ENCODE measurements around the gene RELL1.

DNA sequence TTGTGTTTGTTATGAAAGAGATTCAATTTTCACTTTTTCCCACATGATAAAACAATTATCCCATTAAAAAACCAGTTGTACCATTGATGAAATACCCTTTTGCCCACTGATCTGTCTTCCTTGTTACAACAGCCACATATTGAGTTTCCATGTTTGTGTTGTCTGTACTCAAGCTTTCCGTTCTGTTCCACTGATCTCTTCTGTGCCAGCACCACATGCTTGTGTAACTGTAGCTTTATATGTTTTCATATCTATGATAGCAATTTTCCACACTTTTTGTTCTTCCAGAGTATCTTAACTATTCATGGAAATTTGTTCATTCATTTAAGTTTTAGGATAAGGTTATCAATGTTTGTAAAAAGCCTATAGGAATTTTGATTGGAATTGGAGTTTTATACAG, 24.3 kb upstream of the RELL1 start:
- TF ChIP-seq, protein P1, sequence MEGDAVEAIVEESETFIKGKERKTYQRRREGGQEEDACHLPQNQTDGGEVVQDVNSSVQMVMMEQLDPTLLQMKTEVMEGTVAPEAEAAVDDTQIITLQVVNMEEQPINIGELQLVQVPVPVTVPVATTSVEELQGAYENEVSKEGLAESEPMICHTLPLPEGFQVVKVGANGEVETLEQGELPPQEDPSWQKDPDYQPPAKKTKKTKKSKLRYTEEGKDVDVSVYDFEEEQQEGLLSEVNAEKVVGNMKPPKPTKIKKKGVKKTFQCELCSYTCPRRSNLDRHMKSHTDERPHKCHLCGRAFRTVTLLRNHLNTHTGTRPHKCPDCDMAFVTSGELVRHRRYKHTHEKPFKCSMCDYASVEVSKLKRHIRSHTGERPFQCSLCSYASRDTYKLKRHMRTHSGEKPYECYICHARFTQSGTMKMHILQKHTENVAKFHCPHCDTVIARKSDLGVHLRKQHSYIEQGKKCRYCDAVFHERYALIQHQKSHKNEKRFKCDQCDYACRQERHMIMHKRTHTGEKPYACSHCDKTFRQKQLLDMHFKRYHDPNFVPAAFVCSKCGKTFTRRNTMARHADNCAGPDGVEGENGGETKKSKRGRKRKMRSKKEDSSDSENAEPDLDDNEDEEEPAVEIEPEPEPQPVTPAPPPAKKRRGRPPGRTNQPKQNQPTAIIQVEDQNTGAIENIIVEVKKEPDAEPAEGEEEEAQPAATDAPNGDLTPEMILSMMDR (conservative IDR thresholded peaks at IDR 0.05) = no peak
- TF ChIP-seq ZFX (IDR thresholded peaks at IDR 0.05) = no peak
